Neuron (in vitro differentiated cells): Measurements from ENCODE around the gene MED17.

Experiments used
- H2AFZ ChIP-seq: one replicate; pipeline ENCODE4 v1.6.1; 2013; ENCODE audit warnings: low read depth, mild to moderate bottlenecking, inconsistent platforms, low read length, moderate library complexity
- H3K27me3 ChIP-seq: one replicate; pipeline ENCODE4 v1.6.1; 2013; ENCODE audit warnings: low read length; ENCODE audit not compliant: insufficient read depth
- H3K36me3 ChIP-seq: one replicate; pipeline ENCODE4 v1.6.1; 2013; ENCODE audit warnings: low read length; ENCODE audit not compliant: insufficient read depth
- H3K4me1 ChIP-seq: one replicate; pipeline ENCODE4 v1.6.1; 2013; ENCODE audit warnings: low read length; ENCODE audit not compliant: insufficient read depth
- H3K4me3 ChIP-seq: 2 replicates; pipeline ENCODE4 v1.5.1; 2013; ENCODE audit warnings: mild to moderate bottlenecking, low read length, moderate library complexity
- H3K9me3 ChIP-seq: one replicate; pipeline ENCODE4 v1.6.1; 2013; ENCODE audit warnings: low read length

MED17 gene

DNA sequence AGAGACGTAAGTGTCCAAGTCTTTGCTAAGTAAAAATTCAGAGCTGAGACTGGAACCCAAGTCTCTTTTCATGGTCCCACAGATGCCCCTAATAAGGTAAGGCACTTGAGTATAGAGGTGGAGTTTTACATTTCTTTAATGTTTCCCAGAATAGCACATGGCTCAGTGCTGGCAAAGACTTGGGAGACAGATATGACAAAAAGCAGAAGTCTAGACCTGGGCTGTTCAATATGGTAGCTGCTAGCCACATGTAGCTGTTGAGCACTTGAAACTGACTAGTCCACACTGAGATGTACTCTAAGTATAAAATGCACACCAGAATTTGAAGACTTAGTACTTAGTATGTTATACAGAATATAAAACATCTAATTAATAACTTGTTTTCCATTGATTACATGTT lies 48.7 kb downstream of the MED17 start:
- no peaks in the 10 kb centered on the region for H3K27me3 ChIP-seq
- H3K4me1 ChIP-seq, result no peaks in the 10 kb centered on the region
- H3K36me3 ChIP-seq, result no peaks in the 10 kb centered on the region
- H2AFZ ChIP-seq, result no peak overlapping the region
- no peak overlapping the region for H3K4me3 ChIP-seq
- no peaks in the 10 kb centered on the region for H3K9me3 ChIP-seq

DNA sequence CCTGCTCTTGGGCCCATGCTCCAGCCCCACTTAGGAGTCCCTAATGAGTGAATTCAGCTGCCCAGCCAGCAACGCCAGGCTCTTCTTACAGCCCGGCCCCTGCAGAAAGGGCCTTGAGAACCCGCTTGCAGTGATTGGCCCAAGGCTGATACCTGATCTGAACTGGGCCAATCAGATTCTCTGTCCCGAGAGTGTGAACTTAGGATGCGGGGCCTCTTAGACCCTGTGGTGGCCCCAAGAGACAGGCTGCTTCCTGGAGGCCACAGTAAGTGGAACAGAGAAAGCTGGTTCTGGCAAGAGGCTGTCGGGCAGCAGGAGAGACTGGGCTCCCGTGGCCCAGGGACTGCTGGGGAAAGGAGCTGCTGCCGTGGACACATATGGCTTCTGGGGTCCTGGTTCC lies 54.9 kb downstream of the MED17 start:
- no peaks in the 10 kb centered on the region for H3K4me1 ChIP-seq
- no peak overlapping the region for H3K4me3 ChIP-seq
- H3K36me3 ChIP-seq, result no peaks in the 10 kb centered on the region
- H2AFZ ChIP-seq, result no peak overlapping the region
- peaks cover 3% of the 10 kb centered on the region for H3K27me3 ChIP-seq
- no peaks in the 10 kb centered on the region for H3K9me3 ChIP-seq

DNA sequence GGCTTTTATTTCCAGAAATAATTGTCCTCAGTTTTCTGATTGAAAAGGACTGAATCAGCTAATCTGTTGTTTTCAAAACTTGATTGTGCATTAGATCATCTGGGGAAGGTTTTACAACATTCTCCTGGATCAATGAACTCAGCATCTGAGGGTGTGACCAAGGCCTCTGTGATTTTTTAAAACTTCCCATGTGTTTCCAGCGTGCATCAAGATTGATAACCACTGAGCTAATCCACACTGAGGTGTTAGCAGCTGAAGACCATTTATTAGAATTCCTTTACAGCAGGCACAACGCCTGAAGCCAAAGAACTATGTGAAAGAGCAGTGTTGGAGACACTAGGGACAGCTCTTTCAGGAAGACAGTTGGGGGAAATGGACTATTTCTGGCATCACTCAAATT lies 56.1 kb downstream of the MED17 start:
- no peak overlapping the region for H3K4me3 ChIP-seq
- peaks cover 3% of the 10 kb centered on the region for H3K27me3 ChIP-seq
- no peaks in the 10 kb centered on the region for H3K9me3 ChIP-seq
- H3K36me3 ChIP-seq, result no peaks in the 10 kb centered on the region
- no peaks in the 10 kb centered on the region for H3K4me1 ChIP-seq
- no peak overlapping the region for H2AFZ ChIP-seq

DNA sequence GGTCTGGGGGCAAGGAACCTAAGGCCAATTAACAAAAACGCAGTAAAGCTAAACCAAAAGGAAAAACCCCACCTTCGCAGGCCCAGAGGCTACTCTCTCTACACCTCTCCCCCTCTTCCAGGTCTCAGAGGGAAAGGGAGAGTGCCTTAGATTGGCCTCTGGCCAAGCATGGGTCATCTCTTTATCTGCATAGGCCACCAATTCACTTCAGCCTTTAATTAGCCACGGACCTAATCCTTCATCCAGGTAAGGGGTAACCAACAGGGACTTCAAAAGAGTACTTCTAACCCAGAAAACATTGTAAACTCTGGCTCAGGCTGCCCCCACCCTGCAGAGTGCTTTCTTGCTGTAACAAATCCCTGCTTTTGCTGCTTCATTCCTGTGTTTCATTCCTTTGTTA lies 56.9 kb downstream of the MED17 start:
- Histone ChIP-seq H3K36me3 (no peaks in the 10 kb centered on the region), H3K27me3 (peaks cover 3% of the 10 kb centered on the region), H3K9me3 (no peaks in the 10 kb centered on the region), H3K4me1 (no peaks in the 10 kb centered on the region), H3K4me3 (no peak overlapping the region), H2AFZ (no peak overlapping the region)

DNA sequence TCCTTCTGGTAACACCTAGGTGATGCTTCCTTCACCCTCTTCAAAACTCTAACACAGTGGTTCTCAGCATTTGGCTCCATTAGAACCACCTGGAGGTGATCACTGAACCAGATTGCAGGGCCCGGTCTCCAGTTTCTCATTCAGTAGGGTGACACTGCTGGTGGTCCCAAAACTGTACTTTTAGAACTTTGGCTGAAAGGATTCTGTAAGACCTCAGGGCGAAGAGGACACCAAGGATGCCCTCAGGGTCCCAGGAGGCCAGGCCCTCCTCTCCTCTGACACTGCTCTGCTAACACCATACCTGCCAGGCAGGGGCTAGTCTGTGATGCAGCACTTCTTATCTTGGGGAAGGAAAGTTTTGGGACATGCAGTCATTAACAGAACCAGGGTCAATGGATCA lies 57.4 kb downstream of the MED17 start:
- no peaks in the 10 kb centered on the region for H3K4me1 ChIP-seq
- H2AFZ ChIP-seq, result no peak overlapping the region
- H3K4me3 ChIP-seq, result no peak overlapping the region
- no peaks in the 10 kb centered on the region for H3K9me3 ChIP-seq
- no peaks in the 10 kb centered on the region for H3K36me3 ChIP-seq
- H3K27me3 ChIP-seq, result peaks cover 3% of the 10 kb centered on the region

DNA sequence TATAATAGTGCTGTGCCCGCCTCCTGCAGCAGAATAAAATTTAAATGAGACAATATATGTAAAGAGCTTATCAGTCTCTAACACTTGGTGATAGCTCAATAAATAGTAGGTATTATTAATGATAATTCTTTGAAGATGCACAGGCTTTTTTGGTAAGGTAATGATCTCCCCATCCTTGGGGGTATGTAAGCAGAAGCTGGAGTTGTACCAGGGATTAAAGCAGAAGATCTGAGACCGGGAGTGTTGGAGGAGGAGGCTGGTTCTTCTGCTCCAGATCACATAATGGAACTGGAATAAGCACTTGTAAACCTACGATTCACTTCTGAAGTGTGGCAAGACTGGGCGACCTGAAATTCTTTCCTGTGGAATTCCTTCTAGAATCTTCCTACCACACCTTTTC lies 58.0 kb downstream of the MED17 start:
- no peaks in the 10 kb centered on the region for H3K36me3 ChIP-seq

DNA sequence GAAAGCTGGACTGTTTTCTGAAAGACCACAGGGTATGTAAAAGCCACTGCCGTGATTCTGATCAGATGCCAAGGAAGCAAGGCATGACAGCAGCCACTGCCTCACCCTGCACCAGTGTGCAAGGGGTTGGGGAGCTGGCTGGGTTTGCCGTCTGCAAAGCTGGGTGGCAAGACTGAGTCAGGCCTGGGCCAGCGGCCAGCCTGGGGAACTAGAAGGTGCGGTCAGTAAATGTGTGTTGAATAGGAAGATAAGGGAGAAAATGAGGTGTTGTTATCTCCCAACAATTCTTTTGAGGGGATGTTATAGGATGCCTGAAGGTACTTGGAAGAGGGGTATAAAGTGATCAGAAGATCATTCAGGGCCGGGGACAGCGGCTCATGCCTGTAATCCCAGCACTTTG lies 58.4 kb downstream of the MED17 start:
- no peaks in the 10 kb centered on the region for H3K4me1 ChIP-seq
- H3K36me3 ChIP-seq, result no peaks in the 10 kb centered on the region
- H3K9me3 ChIP-seq, result no peaks in the 10 kb centered on the region
- no peak overlapping the region for H2AFZ ChIP-seq
- peaks cover 3% of the 10 kb centered on the region for H3K27me3 ChIP-seq
- H3K4me3 ChIP-seq, result no peak overlapping the region

More for the DNA sequence above, 58.0 kb downstream of the MED17 start:
- H3K4me3 ChIP-seq, result no peak overlapping the region
- H3K9me3 ChIP-seq, result no peaks in the 10 kb centered on the region
- H2AFZ ChIP-seq, result no peak overlapping the region
- peaks cover 3% of the 10 kb centered on the region for H3K27me3 ChIP-seq
- H3K4me1 ChIP-seq, result no peaks in the 10 kb centered on the region

DNA sequence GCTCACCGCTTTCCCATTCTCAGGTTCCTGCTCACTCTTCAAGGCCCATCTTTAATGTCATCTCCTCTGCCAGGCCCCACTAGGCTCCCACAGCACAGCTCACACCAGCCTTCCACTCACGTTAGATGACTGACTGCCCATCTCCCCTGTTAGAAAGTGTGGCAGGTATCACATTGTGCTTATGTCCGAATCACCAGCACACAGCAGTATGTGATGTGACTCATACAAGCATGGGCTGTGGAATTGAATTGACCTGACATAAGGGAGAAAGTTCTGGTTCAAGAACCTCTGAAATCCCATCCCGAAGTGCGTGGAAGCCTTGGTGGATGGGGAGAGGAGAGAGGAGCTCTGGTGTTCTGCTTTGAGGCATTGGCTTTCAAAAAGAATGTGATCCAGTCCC lies 59.8 kb downstream of the MED17 start:
- H2AFZ ChIP-seq, result no peak overlapping the region
- peaks cover 3% of the 10 kb centered on the region for H3K27me3 ChIP-seq
- no peaks in the 10 kb centered on the region for H3K9me3 ChIP-seq
- H3K4me1 ChIP-seq, result no peaks in the 10 kb centered on the region
- H3K4me3 ChIP-seq, result no peak overlapping the region
- H3K36me3 ChIP-seq, result no peaks in the 10 kb centered on the region

DNA sequence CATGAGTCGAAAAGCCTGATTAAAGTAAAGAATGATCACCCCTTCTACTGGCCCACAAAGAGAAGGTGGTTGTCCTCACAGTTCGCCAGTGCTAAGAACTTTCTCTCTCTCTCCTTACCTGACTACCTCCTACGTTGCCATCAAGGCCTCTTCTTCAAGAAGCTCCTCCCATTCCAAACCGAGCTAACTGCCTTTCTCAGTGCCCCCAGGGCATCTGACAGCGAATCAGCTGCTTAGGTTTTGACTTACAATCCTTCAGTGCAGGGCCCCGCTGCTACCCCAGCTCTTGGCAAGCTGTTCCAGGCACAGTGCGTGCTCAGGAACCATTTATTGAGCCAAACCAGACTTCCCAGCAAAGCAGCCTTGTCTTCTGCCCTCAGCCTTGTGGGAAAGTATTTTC lies 60.5 kb downstream of the MED17 start:
- Histone ChIP-seq H3K4me3 (no peak overlapping the region), H2AFZ (no peak overlapping the region), H3K27me3 (peaks cover 6% of the 10 kb centered on the region), H3K4me1 (no peaks in the 10 kb centered on the region), H3K9me3 (no peaks in the 10 kb centered on the region), H3K36me3 (no peaks in the 10 kb centered on the region)

DNA sequence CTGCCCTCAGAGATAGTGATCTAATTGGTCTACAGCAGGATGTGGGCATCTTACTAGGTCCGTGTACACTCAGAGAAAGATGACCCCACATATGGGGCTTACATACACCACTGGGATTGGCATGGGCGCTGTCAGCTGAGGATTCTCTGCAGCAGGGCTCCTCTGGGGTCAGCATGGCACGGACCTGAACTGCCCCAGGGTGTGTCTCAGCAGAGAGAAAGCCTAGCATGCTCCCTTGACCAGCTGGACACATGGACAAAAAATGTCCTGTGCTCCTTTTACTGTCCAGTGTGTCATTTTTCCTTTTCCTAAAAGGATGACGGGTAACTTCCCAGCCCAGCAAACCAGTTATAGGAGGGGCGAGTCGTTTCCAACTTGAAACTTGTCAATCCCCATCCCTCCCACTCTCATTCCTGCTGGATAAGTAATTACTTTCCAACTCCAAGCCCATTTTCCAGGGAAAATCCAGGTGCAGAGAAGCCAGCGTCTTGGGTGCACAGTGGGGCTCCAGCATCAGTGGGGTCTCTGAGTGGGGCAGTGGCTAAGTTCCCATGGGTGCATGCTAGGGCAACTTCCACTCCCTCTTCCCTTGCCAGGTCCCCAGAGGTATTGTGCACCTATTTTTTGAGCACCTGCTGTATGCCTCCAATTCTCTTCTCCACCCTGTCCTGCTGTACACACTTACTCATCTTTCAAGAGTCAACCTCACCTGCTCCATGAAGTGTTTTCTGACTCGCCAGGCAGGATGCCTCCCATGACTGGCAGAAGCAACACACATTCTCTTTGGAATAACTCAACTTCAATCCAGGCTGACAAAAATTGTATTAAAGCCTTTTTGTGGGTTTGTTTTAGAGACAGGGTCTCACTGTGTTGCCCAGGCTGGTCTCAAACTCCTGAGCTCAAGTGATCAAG lies 61.4 kb downstream of the MED17 start:
- Histone ChIP-seq H2AFZ (no peak overlapping the region), H3K36me3 (no peaks in the 10 kb centered on the region), H3K4me3 (no peak overlapping the region), H3K4me1 (no peaks in the 10 kb centered on the region), H3K27me3 (peaks cover 7% of the 10 kb centered on the region), H3K9me3 (no peaks in the 10 kb centered on the region)

- Histone ChIP-seq H3K27me3 (peaks cover 7% of the 10 kb centered on the region), H3K36me3 (no peaks in the 10 kb centered on the region), H3K4me3 (no peak overlapping the region), H3K4me1 (no peaks in the 10 kb centered on the region), H2AFZ (no peak overlapping the region), H3K9me3 (no peaks in the 10 kb centered on the region)
Observed at GRCh38 chr11:93846411-93846810, 62.3 kb downstream of the MED17 start.

DNA sequence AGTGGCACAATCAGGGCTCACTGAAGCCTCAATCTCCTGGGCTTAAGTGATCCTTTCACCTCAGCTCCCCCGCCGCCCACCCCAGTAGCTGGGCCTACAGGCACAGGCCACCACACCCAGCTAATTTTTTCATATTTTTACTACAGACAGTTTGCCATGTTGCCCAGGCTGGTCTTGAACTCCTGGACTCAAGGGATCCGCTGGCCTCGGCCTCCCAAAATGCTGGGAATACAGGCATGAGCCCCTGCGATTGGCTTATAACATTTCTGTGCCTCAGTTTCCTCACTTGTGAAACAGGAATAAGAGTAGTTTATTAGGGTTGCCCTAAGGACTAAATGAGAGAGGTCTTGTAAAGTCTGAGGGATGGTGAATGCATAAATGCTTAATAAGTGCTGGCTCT lies 65.1 kb downstream of the MED17 start:
- H3K9me3 ChIP-seq, result no peaks in the 10 kb centered on the region
- no peaks in the 10 kb centered on the region for H3K36me3 ChIP-seq
- H3K27me3 ChIP-seq, result peaks cover 4% of the 10 kb centered on the region
- no peak overlapping the region for H2AFZ ChIP-seq
- no peaks in the 10 kb centered on the region for H3K4me1 ChIP-seq
- no peak overlapping the region for H3K4me3 ChIP-seq

GRCh38 chr11:93849751-93850593 lies 65.9 kb downstream of the MED17 start:
- H3K4me1 ChIP-seq, result no peaks in the 10 kb centered on the region
- H3K27me3 ChIP-seq, result peaks cover 4% of the 10 kb centered on the region
- H3K4me3 ChIP-seq, result no peak overlapping the region
- no peaks in the 10 kb centered on the region for H3K9me3 ChIP-seq
- H3K36me3 ChIP-seq, result no peaks in the 10 kb centered on the region
- H2AFZ ChIP-seq, result no peak overlapping the region
